ENCODE measurements around the gene PML.

Gene PML

GRCh38 chr15:74034206-74034755 is 39.8 kb downstream of the PML start:
- Histone ChIP-seq H3K27me3 (ENCODE audit: insufficient read depth, poor library complexity, severe bottlenecking) (no peaks in the 10 kb centered on the region), H3K27ac (replicated peaks) (no peak overlapping the region), H3K4me3 (replicated peaks; ENCODE audit: insufficient read depth, low read length) (no peak overlapping the region)
- no peak for TF ChIP-seq GABPA (IDR thresholded peaks at IDR 0.05; ENCODE audit: low read depth)
- no peak for TF ChIP-seq REST (IDR thresholded peaks at IDR 0.05; ENCODE audit: insufficient replicate concordance, low read depth)
- no peak for TF ChIP-seq SPI1 (IDR thresholded peaks at IDR 0.05; ENCODE audit: borderline replicate concordance, low read depth)
- TF ChIP-seq POLR2AphosphoS5 (IDR thresholded peaks at IDR 0.05; ENCODE audit: low read depth): no peak
- no peak for TF ChIP-seq CTCF (IDR thresholded peaks at IDR 0.05; ENCODE audit: insufficient read depth, low read length)
- DNase-seq (ENCODE audit: low read depth in 1 of 2, low spot score in 1 of 2): no peak

GRCh38 chr15:74035121-74036017 is 40.9 kb downstream of the PML start:
- Histone ChIP-seq H3K27ac (replicated peaks) (no peak overlapping the region), H3K27me3 (ENCODE audit: insufficient read depth, poor library complexity, severe bottlenecking) (no peaks in the 10 kb centered on the region), H3K4me3 (replicated peaks; ENCODE audit: insufficient read depth, low read length) (no peak overlapping the region)
- DNase-seq (ENCODE audit: low read depth in 1 of 2, low spot score in 1 of 2): no peak
- TF ChIP-seq SPI1 (IDR thresholded peaks at IDR 0.05; ENCODE audit: borderline replicate concordance, low read depth) (no peak), GABPA (IDR thresholded peaks at IDR 0.05; ENCODE audit: low read depth) (no peak), CTCF (IDR thresholded peaks at IDR 0.05; ENCODE audit: insufficient read depth, low read length) (no peak), POLR2AphosphoS5 (IDR thresholded peaks at IDR 0.05; ENCODE audit: low read depth) (no peak), REST (IDR thresholded peaks at IDR 0.05; ENCODE audit: insufficient replicate concordance, low read depth) (no peak)

- Histone ChIP-seq H3K27me3 (ENCODE audit: insufficient read depth, poor library complexity, severe bottlenecking) (no peaks in the 10 kb centered on the region), H3K4me3 (replicated peaks; ENCODE audit: insufficient read depth, low read length) (no peak overlapping the region), H3K27ac (replicated peaks) (no peak overlapping the region)
- no peak for TF ChIP-seq SPI1 (IDR thresholded peaks at IDR 0.05; ENCODE audit: borderline replicate concordance, low read depth)
- no peak for TF ChIP-seq CTCF (IDR thresholded peaks at IDR 0.05; ENCODE audit: insufficient read depth, low read length)
- no peak for TF ChIP-seq REST (IDR thresholded peaks at IDR 0.05; ENCODE audit: insufficient replicate concordance, low read depth)
- peak; percentile 50; the same call in 1 of the 2 replicates for TF ChIP-seq POLR2AphosphoS5 (IDR thresholded peaks at IDR 0.05; ENCODE audit: low read depth)
- no peak for TF ChIP-seq GABPA (IDR thresholded peaks at IDR 0.05; ENCODE audit: low read depth)
- peak in 1 of 2 experiments; percentile 10 for DNase-seq (ENCODE audit: low read depth in 1 of 2, low spot score in 1 of 2)
These were observed 42.0 kb downstream of the PML start for GRCh38 chr15:74036271-74037170.
